AG04450 (cell line): Measurements from ENCODE around the gene TACC3. TPM values are rescaled to one million over a fixed set of nuclear protein-coding genes. Genes with fewer than 3 reads are reported as not detected.

Experiments
- CTCF ChIA-PET: fragments of 300-600, 350-600 bp; formaldehyde crosslinking; extraction: SDS; loops from one replicate; lab custom pipeline; 2022; ENCODE audit warnings: antibody characterized with exemption, inconsistent platforms; lab: Charles Lee
- POLR2A ChIA-PET: fragments of 350-600 bp; formaldehyde crosslinking; extraction: SDS; loops from one replicate; lab custom pipeline; 2021; ENCODE audit warnings: antibody characterized with exemption, inconsistent platforms; lab: Yijun Ruan, JAX
- DNase-seq: peaks from one replicate; pipeline ENCODE4 v3.0.0-alpha.2; 2011; ENCODE audit warnings: low read depth, low spot score
- H3K27ac ChIP-seq: one replicate; pipeline ENCODE4 v1.5.1; 2012; ENCODE audit warnings: low read depth, low read length, control low read depth
- H3K27me3 ChIP-seq: one replicate; pipeline ENCODE4 v1.6.0; 2012; ENCODE audit warnings: low read length; ENCODE audit not compliant: control insufficient read depth, insufficient read depth
- H3K4me3 ChIP-seq: 2 replicates; pipeline ENCODE4 v1.5.1; 2011; ENCODE audit warnings: mild to moderate bottlenecking, low read depth, low read length, control low read depth
- H3K9me3 ChIP-seq: 2 replicates; pipeline ENCODE4 v1.5.1; 2012; ENCODE audit warnings: low read length; ENCODE audit not compliant: control insufficient read depth, insufficient read depth
- polyA plus RNA-seq: library from polyadenylated mRNA; depleted of rRNA; stranded (reverse); fragments of >200 nt; gene quantifications from 2 replicates; pipeline ENCODE4 v1.2.3, GENCODE V29; 2011
- TF ChIP-seq, protein P1 (sequence below): IDR thresholded peaks from 2 replicates; pipeline ENCODE4 v1.5.1; 2011; ENCODE audit warnings: low read depth, low read length, control low read depth, inconsistent platforms

Gene TACC3
- polyA plus RNA-seq, 1 experiment = 8.5 TPM

DNA sequence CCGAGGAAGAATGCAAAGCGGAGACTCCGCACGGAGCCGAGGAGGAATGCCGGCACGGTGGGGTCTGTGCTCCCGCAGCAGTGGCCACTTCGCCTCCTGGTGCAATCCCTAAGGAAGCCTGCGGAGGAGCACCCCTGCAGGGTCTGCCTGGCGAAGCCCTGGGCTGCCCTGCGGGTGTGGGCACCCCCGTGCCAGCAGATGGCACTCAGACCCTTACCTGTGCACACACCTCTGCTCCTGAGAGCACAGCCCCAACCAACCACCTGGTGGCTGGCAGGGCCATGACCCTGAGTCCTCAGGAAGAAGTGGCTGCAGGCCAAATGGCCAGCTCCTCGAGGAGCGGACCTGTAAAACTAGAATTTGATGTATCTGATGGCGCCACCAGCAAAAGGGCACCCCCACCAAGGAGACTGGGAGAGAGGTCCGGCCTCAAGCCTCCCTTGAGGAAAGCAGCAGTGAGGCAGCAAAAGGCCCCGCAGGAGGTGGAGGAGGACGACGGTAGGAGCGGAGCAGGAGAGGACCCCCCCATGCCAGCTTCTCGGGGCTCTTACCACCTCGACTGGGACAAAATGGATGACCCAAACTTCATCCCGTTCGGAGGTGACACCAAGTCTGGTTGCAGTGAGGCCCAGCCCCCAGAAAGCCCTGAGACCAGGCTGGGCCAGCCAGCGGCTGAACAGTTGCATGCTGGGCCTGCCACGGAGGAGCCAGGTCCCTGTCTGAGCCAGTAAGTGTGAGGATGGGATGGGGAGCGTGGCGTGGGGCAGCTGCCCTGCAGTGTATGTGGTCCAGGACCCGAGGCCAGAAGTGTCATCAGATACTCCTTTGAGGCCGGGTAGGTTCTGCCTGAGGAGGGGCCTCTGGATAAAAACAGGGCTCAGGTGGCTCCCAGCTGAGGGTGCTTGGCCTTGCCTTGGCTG is 7.0 kb downstream of the TACC3 start:
- TF ChIP-seq, protein P1, sequence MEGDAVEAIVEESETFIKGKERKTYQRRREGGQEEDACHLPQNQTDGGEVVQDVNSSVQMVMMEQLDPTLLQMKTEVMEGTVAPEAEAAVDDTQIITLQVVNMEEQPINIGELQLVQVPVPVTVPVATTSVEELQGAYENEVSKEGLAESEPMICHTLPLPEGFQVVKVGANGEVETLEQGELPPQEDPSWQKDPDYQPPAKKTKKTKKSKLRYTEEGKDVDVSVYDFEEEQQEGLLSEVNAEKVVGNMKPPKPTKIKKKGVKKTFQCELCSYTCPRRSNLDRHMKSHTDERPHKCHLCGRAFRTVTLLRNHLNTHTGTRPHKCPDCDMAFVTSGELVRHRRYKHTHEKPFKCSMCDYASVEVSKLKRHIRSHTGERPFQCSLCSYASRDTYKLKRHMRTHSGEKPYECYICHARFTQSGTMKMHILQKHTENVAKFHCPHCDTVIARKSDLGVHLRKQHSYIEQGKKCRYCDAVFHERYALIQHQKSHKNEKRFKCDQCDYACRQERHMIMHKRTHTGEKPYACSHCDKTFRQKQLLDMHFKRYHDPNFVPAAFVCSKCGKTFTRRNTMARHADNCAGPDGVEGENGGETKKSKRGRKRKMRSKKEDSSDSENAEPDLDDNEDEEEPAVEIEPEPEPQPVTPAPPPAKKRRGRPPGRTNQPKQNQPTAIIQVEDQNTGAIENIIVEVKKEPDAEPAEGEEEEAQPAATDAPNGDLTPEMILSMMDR = no peak

DNA sequence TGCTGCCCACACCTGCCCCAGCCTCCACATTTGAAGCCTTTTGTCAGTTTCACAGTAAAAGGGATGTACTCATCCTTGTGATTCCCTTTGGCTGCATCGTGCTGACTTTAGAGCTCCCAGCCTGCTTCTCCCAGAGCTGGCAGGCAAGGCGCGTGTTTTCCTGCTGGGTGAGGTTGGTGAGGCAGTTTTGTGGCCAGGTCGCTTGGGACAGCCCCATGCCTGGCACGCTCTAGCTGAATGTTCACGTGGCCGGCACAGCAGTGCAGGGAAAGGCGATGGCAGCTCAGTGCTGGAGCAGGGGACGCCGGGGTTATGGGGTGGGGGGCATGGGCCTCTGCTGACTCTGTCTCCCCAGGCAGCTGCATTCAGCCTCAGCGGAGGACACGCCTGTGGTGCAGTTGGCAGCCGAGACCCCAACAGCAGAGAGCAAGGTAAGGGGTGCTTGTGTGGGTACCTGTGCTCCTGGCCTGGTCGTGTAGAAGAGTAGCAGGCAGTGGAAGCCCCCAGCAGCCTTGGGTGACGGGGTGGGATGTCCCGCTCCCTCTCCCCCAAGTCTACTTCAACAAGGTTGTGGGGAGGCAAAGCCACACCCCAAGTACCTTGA is 9.3 kb downstream of the TACC3 start:
- Histone ChIP-seq H3K9me3 (no peaks in the 10 kb centered on the region; the same call in 1 of the 2 replicates), H3K27ac (peak overlapping the region; percentile 39), H3K4me3 (no peak overlapping the region), H3K27me3 (no peaks in the 10 kb centered on the region)
- TF ChIP-seq, protein P1 = no peak
- ChIA-PET POLR2A (interaction anchor here (0.7 to 1.0 kb wide), 2 partner anchors 9 to 37 kb away, joined by 4 read pairs; partner anchors contain the start of genes TACC3 and TMEM129), CTCF (interaction anchor here (1.1 to 2.7 kb wide), 2 partner anchors 29 to 37 kb away, joined by 3 to 27 read pairs; no protein-coding TSS in a partner anchor)
- DNase-seq = no peak

More for the DNA sequence above, 7.0 kb downstream of the TACC3 start:
- H3K9me3 ChIP-seq = no peaks in the 10 kb centered on the region; the same call in 1 of the 2 replicates
- no peak overlapping the region for H3K4me3 ChIP-seq
- ChIA-PET CTCF (interaction anchor here (1.7 to 8.0 kb wide), 3 partner anchors 19 to 172 kb away, joined by 4 to 94 read pairs (median 10); no protein-coding TSS in a partner anchor), POLR2A (interaction anchor here (0.9 to 1.7 kb wide), 2 partner anchors 14 to 35 kb away, joined by 3 to 4 read pairs; no protein-coding TSS in a partner anchor)
- H3K27ac ChIP-seq = peak overlapping the region; percentile 21
- H3K27me3 ChIP-seq = no peaks in the 10 kb centered on the region
- no peak for DNase-seq

DNA sequence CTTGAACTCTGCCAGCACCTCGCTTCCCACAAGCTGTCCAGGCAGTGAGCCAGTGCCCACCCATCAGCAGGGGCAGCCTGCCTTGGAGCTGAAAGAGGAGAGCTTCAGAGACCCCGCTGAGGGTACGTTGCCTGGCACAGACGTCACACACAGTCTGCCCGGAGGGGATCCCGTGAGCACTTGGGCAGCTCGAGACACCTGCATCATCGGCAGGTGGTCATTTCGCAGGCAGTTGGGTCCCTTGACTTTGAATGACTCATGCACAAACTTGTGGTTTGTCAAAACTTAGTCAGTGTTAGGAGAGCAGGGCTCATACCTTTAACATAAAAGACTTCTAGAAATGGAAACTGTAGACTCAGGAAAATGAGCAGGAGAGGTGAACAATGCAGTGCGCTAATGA is 9.9 kb downstream of the TACC3 start:
- H3K27ac ChIP-seq = peak overlapping the region; percentile 39
- DNase-seq = no peak
- H3K27me3 ChIP-seq = no peaks in the 10 kb centered on the region
- TF ChIP-seq, protein P1 = no peak
- H3K9me3 ChIP-seq = peaks cover 1% of the 10 kb centered on the region
- H3K4me3 ChIP-seq = no peak overlapping the region
- ChIA-PET POLR2A (interaction anchor here (0.7 kb wide), 1 partner anchor 10 kb away, joined by 4 read pairs; the partner anchor contains the start of genes TACC3 and TMEM129), CTCF (interaction anchor here (2.7 kb wide), 1 partner anchor 38 kb away, joined by 27 read pairs; no protein-coding TSS in a partner anchor)

DNA sequence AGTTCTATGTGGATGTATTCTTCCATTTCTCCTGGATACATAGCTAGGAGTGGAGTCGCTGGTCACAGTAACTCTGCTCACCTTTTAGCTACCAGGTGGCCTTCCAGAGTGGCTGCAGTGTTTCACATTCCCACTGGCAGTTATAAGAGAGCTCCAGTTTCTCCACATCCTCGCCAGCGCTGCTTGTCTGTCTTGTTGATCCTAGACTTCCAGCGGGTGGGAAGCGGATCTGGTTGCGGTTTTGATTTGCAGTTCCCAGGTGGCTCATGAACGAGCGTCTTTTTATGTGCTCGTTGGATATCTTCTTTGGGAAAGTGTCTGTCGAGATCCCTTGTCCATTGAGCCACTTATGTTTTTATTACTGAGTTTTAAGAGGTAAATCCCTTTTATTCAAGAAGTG is 11.6 kb downstream of the TACC3 start:
- CTCF ChIA-PET = no interaction called here
- TF ChIP-seq, protein P1 = no peak

More for the DNA sequence above, 11.6 kb downstream of the TACC3 start:
- peaks cover 19% of the 10 kb centered on the region for H3K9me3 ChIP-seq
- no peaks in the 10 kb centered on the region for H3K27me3 ChIP-seq
- POLR2A ChIA-PET = no interaction called here
- H3K4me3 ChIP-seq = no peak overlapping the region
- H3K27ac ChIP-seq = no peak overlapping the region
- no peak for DNase-seq
